Breast epithelium (tissue), 3 donors: Measurements from ENCODE around the gene ATP1A1.

Source experiments
- CTCF ChIP-seq, 3 donors: fragments of 450-650 bp; IDR thresholded peaks; one replicate each; pipeline ENCODE4 v1.5.1; 2016 to 2017; ENCODE audit warnings: antibody characterized with exemption in 3 of 3, mild to moderate bottlenecking in 3 of 3, moderate library complexity in 3 of 3
- POLR2A ChIP-seq: fragments of 450-650 bp; IDR thresholded peaks from one replicate; pipeline ENCODE4 v1.6.1; 2016; ENCODE audit warnings: antibody characterized with exemption, mild to moderate bottlenecking, moderate library complexity
- POLR2AphosphoS5 ChIP-seq, 3 donors: sonication (generic); formaldehyde crosslinking; IDR thresholded peaks; one replicate each; pipeline ENCODE4 v1.6.1; 2017; ENCODE audit warnings: antibody characterized with exemption in 3 of 3

GRCh38 chr1:116377541-116378529 is 4.8 kb downstream of the ATP1A1 start:
- TF ChIP-seq POLR2AphosphoS5 (IDR thresholded peaks at IDR 0.05), result peak in 2 of 3 donors; percentile 26 to 38
- no peak for TF ChIP-seq POLR2A
- TF ChIP-seq CTCF (IDR thresholded peaks at IDR 0.05), result no peak
